ENCODE results near the gene RUFY3.
A peak's percentile ranks its signal among the peaks of the same experiment; 100 is the strongest.
"Not testable (repeated sequence)": the region's sequence is repeated elsewhere in the genome, so short reads cannot be mapped to it uniquely, and the experiment has no call there.

RUFY3 gene

GRCh38 chr4:70739496-70740337, 18.0 kb downstream of the RUFY3 start:
- DNase-seq: no peak

DNA sequence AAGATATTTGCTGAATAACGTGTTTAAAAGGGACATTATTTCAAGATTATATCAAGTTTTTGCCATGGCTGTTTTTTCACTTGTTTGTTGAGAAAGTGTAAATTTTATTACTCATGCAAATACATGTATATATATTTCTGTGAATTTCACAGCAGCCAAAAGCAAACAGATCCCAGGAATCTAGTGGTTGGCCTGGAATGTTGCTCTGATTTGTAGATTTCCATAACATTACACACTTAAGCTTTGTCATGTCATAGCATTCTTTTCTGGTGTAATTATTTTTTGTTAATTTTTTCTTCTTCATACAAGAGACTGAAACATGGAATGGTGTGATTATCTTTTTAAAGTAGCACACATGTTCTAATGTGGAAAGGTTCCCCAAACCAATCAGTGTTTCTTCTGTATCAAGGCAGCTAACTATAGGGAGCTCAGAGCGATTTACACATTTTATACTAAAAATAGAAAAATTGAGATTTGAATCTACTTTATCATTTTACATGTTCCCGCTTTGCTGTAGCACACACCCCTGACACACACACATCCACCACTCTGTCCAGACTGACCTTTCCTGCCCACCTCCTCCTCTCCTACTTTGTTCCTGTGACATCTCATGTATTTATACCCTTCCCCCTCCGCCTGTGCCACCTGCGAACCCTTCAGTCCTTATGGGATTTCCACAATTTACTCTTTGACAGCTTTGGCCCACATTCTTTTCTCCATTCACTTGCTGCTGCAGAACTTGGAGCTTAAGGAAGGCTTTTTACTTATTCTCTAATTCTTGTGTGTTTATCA, 20.3 kb downstream of the RUFY3 start:
- no peak for DNase-seq

GRCh38 chr4:70743731-70744130, 22.0 kb downstream of the RUFY3 start:
- DNase-seq: no peak

GRCh38 chr4:70746179-70746839, 24.5 kb downstream of the RUFY3 start:
- no peak for DNase-seq

DNA sequence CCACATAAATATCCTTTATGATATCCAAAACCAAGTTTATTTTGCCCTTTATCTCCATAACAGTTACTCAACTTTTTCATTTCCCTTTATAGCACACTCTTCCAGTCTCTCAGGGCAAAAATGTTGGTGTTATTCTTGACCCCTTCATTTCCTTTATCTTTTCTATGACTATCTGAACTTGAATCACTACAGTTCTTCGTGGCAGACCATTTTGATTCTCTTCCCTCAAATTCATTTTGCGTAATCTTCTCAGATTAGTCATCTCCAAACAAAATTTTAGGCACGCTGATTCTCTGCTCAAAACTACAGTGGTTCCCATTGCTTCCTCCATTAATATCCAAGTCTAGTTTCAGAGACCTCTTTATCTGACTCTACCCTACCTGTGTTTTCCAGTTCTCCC, 26.1 kb downstream of the RUFY3 start:
- DNase-seq: no peak

DNA sequence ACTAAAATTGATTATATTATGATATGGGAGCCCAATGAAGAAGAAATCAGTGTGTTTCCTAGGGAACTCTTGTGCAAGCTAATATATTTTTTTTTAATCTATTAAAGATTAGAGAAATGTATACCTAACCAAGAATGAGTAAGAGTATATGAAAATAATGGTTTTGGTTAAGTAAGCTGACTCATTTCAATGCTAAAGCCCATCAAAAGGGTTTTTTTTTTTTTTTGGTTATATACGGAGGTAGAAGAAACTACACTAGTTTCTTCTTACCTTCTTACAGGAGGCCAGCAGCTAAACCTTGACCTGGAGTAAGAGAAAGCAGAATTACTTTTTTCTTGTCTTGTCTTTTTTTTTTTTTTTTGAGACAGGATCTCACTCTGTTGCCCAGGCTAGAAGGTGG, 27.5 kb downstream of the RUFY3 start:
- DNase-seq: no peak

- DNase-seq: no peak
These were observed 30.5 kb downstream of the RUFY3 start for GRCh38 chr4:70752236-70752635.

- no peak for DNase-seq
These were observed 31.9 kb downstream of the RUFY3 start for GRCh38 chr4:70753630-70754029.

GRCh38 chr4:70754470-70754869, 32.7 kb downstream of the RUFY3 start:
- DNase-seq: no peak

GRCh38 chr4:70754990-70755688, 33.4 kb downstream of the RUFY3 start:
- no peak for DNase-seq

DNA sequence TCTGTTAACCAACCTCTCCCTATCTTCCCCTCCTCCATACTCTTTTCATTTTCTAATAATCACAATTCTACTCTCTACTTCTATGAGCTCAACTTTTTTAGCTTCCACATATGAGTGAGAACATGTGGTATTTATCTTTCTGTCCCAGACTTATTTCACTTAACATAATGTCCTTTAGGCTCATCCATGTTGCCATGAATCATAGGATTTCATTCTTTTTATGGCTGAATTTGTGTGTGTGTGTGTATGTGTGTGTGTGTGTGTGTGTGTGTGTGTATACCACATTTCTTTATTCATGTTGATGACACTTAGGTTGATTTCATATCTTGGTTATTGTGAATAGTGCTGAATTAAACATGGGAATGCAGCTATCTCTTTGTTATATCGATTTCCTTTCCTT, 37.4 kb downstream of the RUFY3 start:
- DNase-seq: no peak

GRCh38 chr4:70759627-70760026, 37.9 kb downstream of the RUFY3 start:
- peak; percentile 4 for DNase-seq

- DNase-seq: no peak
These were observed 38.9 kb downstream of the RUFY3 start for GRCh38 chr4:70760662-70761061.

GRCh38 chr4:70761276-70761816, 39.6 kb downstream of the RUFY3 start:
- no peak for DNase-seq

GRCh38 chr4:70765368-70765767, 43.6 kb downstream of the RUFY3 start:
- DNase-seq: no peak

- no peak for DNase-seq
These were observed 46.7 kb downstream of the RUFY3 start for GRCh38 chr4:70768301-70768948.

GRCh38 chr4:70769396-70769795, 47.6 kb downstream of the RUFY3 start:
- DNase-seq: not testable (repeated sequence)

DNA sequence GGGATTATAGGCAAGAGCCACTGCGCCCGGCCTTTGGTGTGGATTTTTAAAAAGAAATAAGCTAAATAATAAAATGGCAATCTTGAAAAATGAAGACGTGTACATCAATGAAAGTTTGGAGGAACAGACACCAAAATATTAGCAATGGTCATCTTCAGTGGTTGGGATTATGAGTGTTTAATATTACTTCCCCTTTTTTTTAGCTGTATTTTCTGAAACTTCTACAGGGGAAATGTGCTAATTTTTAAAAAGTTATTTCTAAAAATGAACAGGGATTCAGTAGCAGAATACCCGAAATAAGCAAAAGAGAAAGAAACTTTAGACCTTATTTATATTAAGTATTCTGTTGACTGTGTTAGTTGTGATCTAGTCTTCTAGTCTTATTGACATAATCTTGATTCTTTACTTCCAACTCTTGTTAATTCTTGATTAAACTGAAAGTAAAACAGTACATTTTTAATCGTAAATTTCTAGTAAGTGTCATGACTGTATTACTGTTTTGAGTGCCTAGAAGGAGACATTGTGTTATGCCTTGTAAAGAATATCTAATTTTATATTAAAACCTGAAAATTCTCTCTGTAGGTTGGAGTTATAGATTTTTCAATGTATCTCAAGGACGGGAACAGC, 51.3 kb downstream of the RUFY3 start:
- DNase-seq: no peak

DNA sequence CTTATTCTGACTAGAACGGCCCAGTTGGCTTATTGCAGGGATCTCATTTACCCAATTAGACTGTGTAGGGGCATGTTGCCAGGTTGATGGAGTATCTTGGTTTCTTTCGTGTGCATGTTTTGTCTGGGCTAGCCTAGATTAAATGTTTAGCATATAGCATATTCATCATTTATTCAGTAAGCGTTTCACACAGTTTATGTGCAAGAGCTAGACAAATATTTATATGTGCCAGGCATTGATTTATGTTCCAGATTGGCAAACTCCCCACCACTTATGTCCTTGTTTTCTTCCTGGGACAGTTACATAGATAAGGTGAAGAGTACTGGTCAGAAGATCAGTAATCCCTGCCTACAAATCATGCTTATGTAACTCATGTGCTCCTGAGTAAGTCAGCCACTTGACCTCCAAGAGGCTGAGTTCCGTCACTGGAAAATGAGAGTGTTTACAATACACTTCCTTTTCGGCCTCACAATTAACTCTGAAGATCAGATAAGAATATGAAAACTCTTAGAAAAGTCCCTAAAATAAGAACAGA, 57.2 kb downstream of the RUFY3 start:
- DNase-seq: no peak

DNA sequence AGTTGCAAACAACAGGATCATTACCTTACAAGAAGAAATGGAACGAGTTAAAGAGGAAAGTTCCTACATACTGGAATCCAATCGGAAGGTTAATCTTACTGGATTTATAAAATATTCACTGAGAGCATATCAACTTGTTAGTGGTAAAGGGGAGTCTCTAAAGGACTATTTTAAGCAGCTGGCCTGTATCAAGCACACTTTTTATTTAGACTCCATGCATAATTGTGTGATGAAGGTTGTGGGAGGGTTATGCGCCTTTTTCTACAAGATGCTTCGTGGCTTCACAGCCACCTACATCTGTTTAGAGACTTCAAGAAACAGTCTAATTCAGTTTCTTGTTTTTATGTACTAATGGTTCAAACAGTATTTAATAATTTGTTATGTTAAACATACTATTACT, 61.3 kb downstream of the RUFY3 start:
- no peak for DNase-seq

GRCh38 chr4:70787496-70787895, 65.7 kb downstream of the RUFY3 start:
- no peak for DNase-seq
